HEK293 (cell line): ENCODE data around the gene INHBA.

Experiments
- CTCF ChIA-PET: fragments of 350-600 bp; formaldehyde crosslinking; extraction: SDS; loops from one replicate; lab custom pipeline; 2021; ENCODE audit warnings: antibody characterized with exemption; lab: Yijun Ruan, JAX
- POLR2A ChIA-PET: fragments of 300-600 bp; formaldehyde crosslinking; extraction: SDS; loops from one replicate; lab custom pipeline; 2020; ENCODE audit warnings: antibody characterized with exemption, inconsistent platforms; lab: Yijun Ruan, JAX
- H3K27ac ChIP-seq: fragments of 200-500 bp; sonication (Bioruptor generic); 2 replicates; pipeline ENCODE4 v1.5.1; 2014; ENCODE audit warnings: low read depth, low read length, control low read depth, inconsistent platforms; ENCODE audit errors: extremely low read depth
- H3K36me3 ChIP-seq, 2 experiments: fragments of 200-500 bp in 1 of 2; sonication (Bioruptor generic) in 1 of 2; 1 replicate in 1 of 2; 2 replicates in 1 of 2; pipeline ENCODE4 v1.5.1; 2014 to 2017; ENCODE audit warnings: inconsistent platforms in 2 of 2, low read length in 2 of 2; ENCODE audit not compliant: control insufficient read depth in 2 of 2, insufficient read depth in 1 of 2
- H3K4me1 ChIP-seq: fragments of 200-500 bp; sonication (Bioruptor generic); 2 replicates; pipeline ENCODE4 v1.5.1; 2014; ENCODE audit warnings: mild to moderate bottlenecking, low read length, inconsistent platforms; ENCODE audit not compliant: control insufficient read depth, insufficient read depth
- H3K4me3 ChIP-seq: 2 replicates; pipeline ENCODE4 v1.5.1; 2011; ENCODE audit warnings: low read depth, mild to moderate bottlenecking, control low read depth, low read length, moderate library complexity
- H3K9me3 ChIP-seq: fragments of 200-500 bp; sonication (Bioruptor generic); 2 replicates; pipeline ENCODE4 v1.5.1; 2014; ENCODE audit warnings: low read depth, low read length, inconsistent platforms; ENCODE audit not compliant: control insufficient read depth, insufficient read depth
- GFI1B ChIP-seq: fragments of 450-650 bp; formaldehyde crosslinking; IDR thresholded peaks from 2 replicates; pipeline ENCODE4 v1.5.1; 2016; ENCODE audit warnings: missing biosample characterization, missing genetic modification characterization
- PRDM1 ChIP-seq: fragments of 450-650 bp; formaldehyde crosslinking; IDR thresholded peaks from 2 replicates; pipeline ENCODE4; 2016; ENCODE audit warnings: missing biosample characterization, missing genetic modification characterization
- SCRT2 ChIP-seq: fragments of 450-650 bp; formaldehyde crosslinking; IDR thresholded peaks from 2 replicates; pipeline ENCODE4 v1.5.1; 2016; ENCODE audit warnings: missing biosample characterization, missing genetic modification characterization
- YY2 ChIP-seq: fragments of 450-650 bp; formaldehyde crosslinking; IDR thresholded peaks from 2 replicates; pipeline ENCODE4 v1.5.1; 2016; ENCODE audit warnings: missing biosample characterization, missing genetic modification characterization
- ZBTB21 ChIP-seq: fragments of 450-650 bp; formaldehyde crosslinking; IDR thresholded peaks from 2 replicates; pipeline ENCODE4 v1.5.1; 2017; ENCODE audit warnings: missing biosample characterization, missing genetic modification characterization
- ZBTB7A ChIP-seq: fragments of 450-650 bp; formaldehyde crosslinking; IDR thresholded peaks from 2 replicates; pipeline ENCODE4 v1.5.1; 2016; ENCODE audit warnings: low read depth, missing biosample characterization, missing genetic modification characterization
- ZNF335 ChIP-seq: fragments of 450-650 bp; formaldehyde crosslinking; conservative IDR thresholded peaks from 2 replicates; pipeline ENCODE4 v1.5.1; 2016; ENCODE audit warnings: missing biosample characterization, missing genetic modification characterization
- ZNF391 ChIP-seq: fragments of 450-650 bp; formaldehyde crosslinking; IDR thresholded peaks from 2 replicates; pipeline ENCODE4 v1.5.1; 2016; ENCODE audit warnings: low read depth, missing biosample characterization, missing genetic modification characterization, borderline replicate concordance
- ZNF394 ChIP-seq: fragments of 450-650 bp; formaldehyde crosslinking; IDR thresholded peaks from 2 replicates; pipeline ENCODE4 v1.5.1; 2016; ENCODE audit warnings: missing biosample characterization, missing genetic modification characterization, mild to moderate bottlenecking, moderate library complexity, borderline replicate concordance
- ZNF48 ChIP-seq: fragments of 450-650 bp; formaldehyde crosslinking; IDR thresholded peaks from 2 replicates; pipeline ENCODE4 v1.5.1; 2016; ENCODE audit warnings: missing biosample characterization, missing genetic modification characterization
- ZNF549 ChIP-seq: fragments of 450-650 bp; IDR thresholded peaks from 2 replicates; pipeline ENCODE4 v1.5.1; 2018; ENCODE audit warnings: missing biosample characterization, missing genetic modification characterization, mild to moderate bottlenecking, inconsistent platforms, moderate library complexity
- ZNF558 ChIP-seq: fragments of 450-650 bp; formaldehyde crosslinking; IDR thresholded peaks from 2 replicates; pipeline ENCODE4 v1.5.1; 2016; ENCODE audit warnings: missing biosample characterization, missing genetic modification characterization
- ZNF560 ChIP-seq: fragments of 450-650 bp; formaldehyde crosslinking; IDR thresholded peaks from 2 replicates; pipeline ENCODE4 v1.5.1; 2017; ENCODE audit warnings: missing biosample characterization, missing genetic modification characterization, borderline replicate concordance
- ZNF561 ChIP-seq: fragments of 450-650 bp; IDR thresholded peaks from 2 replicates; pipeline ENCODE4 v1.5.1; 2018; ENCODE audit warnings: missing biosample characterization, missing genetic modification characterization, borderline replicate concordance
- ZNF600 ChIP-seq: fragments of 450-650 bp; formaldehyde crosslinking; IDR thresholded peaks from 2 replicates; pipeline ENCODE4 v1.5.1; 2016; ENCODE audit warnings: missing biosample characterization, missing genetic modification characterization
- ZNF654 ChIP-seq: fragments of 450-650 bp; formaldehyde crosslinking; IDR thresholded peaks from 2 replicates; pipeline ENCODE4 v1.5.1; 2016; ENCODE audit warnings: low read depth, missing biosample characterization, missing genetic modification characterization
- ZNF692 ChIP-seq: fragments of 450-650 bp; formaldehyde crosslinking; IDR thresholded peaks from 2 replicates; pipeline ENCODE4 v1.5.1; 2016; ENCODE audit warnings: missing biosample characterization, missing genetic modification characterization
- ZNF701 ChIP-seq: fragments of 450-650 bp; formaldehyde crosslinking; IDR thresholded peaks from 2 replicates; pipeline ENCODE4 v1.5.1; 2016; ENCODE audit warnings: missing biosample characterization, missing genetic modification characterization
- ZNF776 ChIP-seq: fragments of 450-650 bp; formaldehyde crosslinking; IDR thresholded peaks from 2 replicates; pipeline ENCODE4 v1.5.0; 2017; ENCODE audit warnings: missing biosample characterization, missing genetic modification characterization, borderline replicate concordance
- ZSCAN4 ChIP-seq: fragments of 450-650 bp; formaldehyde crosslinking; IDR thresholded peaks from 2 replicates; pipeline ENCODE4 v1.5.1; 2017; ENCODE audit warnings: missing biosample characterization, missing genetic modification characterization
- ZXDB ChIP-seq: fragments of 450-650 bp; formaldehyde crosslinking; IDR thresholded peaks from 2 replicates; pipeline ENCODE4 v1.5.1; 2016; ENCODE audit warnings: missing biosample characterization, missing genetic modification characterization
- TF ChIP-seq, protein P1 (sequence below): fragments of 450-650 bp; formaldehyde crosslinking; conservative IDR thresholded peaks from 2 replicates; pipeline ENCODE4 v1.5.1; 2016; ENCODE audit warnings: low read depth, missing biosample characterization, missing genetic modification characterization

Gene INHBA

DNA sequence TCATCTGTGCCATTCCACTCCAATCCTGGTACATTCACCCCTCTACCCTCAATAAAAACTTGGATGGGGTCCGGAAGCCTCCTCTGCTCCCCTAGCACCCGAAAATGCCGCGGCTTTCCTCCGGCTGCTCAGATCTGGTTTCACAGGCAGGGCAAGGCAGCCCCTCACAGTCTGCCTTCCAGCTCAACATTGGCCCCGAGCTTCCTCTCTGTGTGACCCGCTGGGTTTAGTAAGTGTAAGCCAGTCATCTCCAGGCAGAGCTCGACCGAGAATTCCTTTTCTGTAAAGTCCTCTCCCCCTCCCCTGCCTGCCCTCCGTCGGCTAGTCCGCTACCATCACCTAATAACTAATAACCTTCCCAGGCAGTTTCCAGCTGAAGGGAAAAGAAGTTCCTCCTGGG, 3.4 kb downstream of the INHBA start:
- peak; percentile 22; the same call in 1 of the 2 replicates for TF ChIP-seq ZNF335 (tag by site-specific recombination)
- TF ChIP-seq ZNF560: no peak
- Histone ChIP-seq H3K36me3 (no peaks in the 10 kb centered on the region), H3K27ac (no peak overlapping the region), H3K4me1 (peaks cover 17% of the 10 kb centered on the region), H3K4me3 (no peak overlapping the region), H3K9me3 (no peaks in the 10 kb centered on the region)
- POLR2A ChIA-PET: no interaction called here
- CTCF ChIA-PET: interaction anchor here (1.5 kb wide), 1 partner anchor 11 kb away, joined by 6 read pairs; no protein-coding TSS in a partner anchor

- no peak overlapping the region for H3K4me3 ChIP-seq
- peaks cover 17% of the 10 kb centered on the region for H3K4me1 ChIP-seq
- TF ChIP-seq ZBTB7A (tag by site-specific recombination) (no peak), SCRT2 (tag by site-specific recombination) (peak; percentile 64), ZNF558 (tag by site-specific recombination) (no peak), ZSCAN4 (tag by site-specific recombination) (no peak), ZNF549 (no peak), PRDM1 (no peak), GFI1B (tag by site-specific recombination) (no peak), ZNF48 (tag by site-specific recombination) (no peak), ZNF701 (no peak)
- no peaks in the 10 kb centered on the region for H3K36me3 ChIP-seq
- CTCF ChIA-PET: interaction anchor here (1.3 to 1.5 kb wide), 2 partner anchors 12 to 696 kb away, joined by 3 to 6 read pairs; no protein-coding TSS in a partner anchor
- no peaks in the 10 kb centered on the region for H3K9me3 ChIP-seq
- POLR2A ChIA-PET: no interaction called here
- no peak overlapping the region for H3K27ac ChIP-seq
Observed at GRCh38 chr7:41698726-41699125, 4.2 kb downstream of the INHBA start.

DNA sequence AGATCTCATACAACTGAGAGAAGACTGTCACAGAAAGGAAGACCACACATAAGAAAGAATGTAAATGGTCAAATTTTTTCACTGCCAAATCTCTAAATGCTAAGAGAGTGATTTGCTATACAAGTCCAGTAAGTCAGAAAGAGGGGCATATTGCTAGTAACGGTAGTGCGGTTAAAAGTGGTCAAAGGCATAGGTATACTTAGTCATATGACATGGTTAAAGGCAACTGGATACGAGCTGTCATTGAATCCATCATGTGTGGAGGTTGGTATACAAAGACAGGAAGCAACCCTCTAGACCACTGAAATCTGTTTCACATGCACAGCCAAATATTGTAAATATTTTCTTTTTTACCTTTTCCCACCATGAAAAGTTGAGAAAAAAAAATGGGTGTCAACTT, 4.8 kb downstream of the INHBA start:
- ChIA-PET POLR2A (no interaction called here), CTCF (interaction anchor here (1.3 kb wide), 1 partner anchor 695 kb away, joined by 3 read pairs; no protein-coding TSS in a partner anchor)
- H3K36me3 ChIP-seq: no peaks in the 10 kb centered on the region
- H3K4me3 ChIP-seq: no peak overlapping the region
- TF ChIP-seq YY2: no peak
- H3K4me1 ChIP-seq: peaks cover 19% of the 10 kb centered on the region
- H3K27ac ChIP-seq: no peak overlapping the region
- H3K9me3 ChIP-seq: no peaks in the 10 kb centered on the region

- POLR2A ChIA-PET: interaction anchor here (0.6 kb wide), 1 partner anchor 290 kb away, joined by 5 read pairs; no protein-coding TSS in a partner anchor
- CTCF ChIA-PET: interaction anchor here (0.6 to 3.4 kb wide), 26 partner anchors 9 to 1935 kb away, joined by 3 to 18 read pairs (median 3); no protein-coding TSS in a partner anchor
- H3K27ac ChIP-seq: no peak overlapping the region; the same call in 1 of the 2 replicates
- no peaks in the 10 kb centered on the region for H3K36me3 ChIP-seq
- H3K9me3 ChIP-seq: no peaks in the 10 kb centered on the region
- H3K4me3 ChIP-seq: peak overlapping the region; percentile 33
- peaks cover 3% of the 10 kb centered on the region; the same call in 1 of the 2 replicates for H3K4me1 ChIP-seq
- TF ChIP-seq ZNF561 (tag by site-specific recombination) (peak; percentile 27; the same call in 1 of the 2 replicates), ZNF692 (tag by site-specific recombination) (0 out of 2 replicates have a peak, but pooled peaks have one; percentile 17), ZNF391 (tag by site-specific recombination) (0 out of 2 replicates have a peak, but pooled peaks have one; percentile 12), ZNF600 (tag by site-specific recombination) (0 out of 2 replicates have a peak, but pooled peaks have one; percentile 36), ZNF335 (tag by site-specific recombination) (peak; percentile 90), ZNF654 (tag by site-specific recombination) (peak; percentile 69), ZNF776 (tag by site-specific recombination) (no peak), ZBTB21 (tag by site-specific recombination) (0 out of 2 replicates have a peak, but pooled peaks have one; percentile 45), ZXDB (tag by site-specific recombination) (peak; percentile 34; the same call in 1 of the 2 replicates), ZNF394 (no peak)
- TF ChIP-seq, protein P1, sequence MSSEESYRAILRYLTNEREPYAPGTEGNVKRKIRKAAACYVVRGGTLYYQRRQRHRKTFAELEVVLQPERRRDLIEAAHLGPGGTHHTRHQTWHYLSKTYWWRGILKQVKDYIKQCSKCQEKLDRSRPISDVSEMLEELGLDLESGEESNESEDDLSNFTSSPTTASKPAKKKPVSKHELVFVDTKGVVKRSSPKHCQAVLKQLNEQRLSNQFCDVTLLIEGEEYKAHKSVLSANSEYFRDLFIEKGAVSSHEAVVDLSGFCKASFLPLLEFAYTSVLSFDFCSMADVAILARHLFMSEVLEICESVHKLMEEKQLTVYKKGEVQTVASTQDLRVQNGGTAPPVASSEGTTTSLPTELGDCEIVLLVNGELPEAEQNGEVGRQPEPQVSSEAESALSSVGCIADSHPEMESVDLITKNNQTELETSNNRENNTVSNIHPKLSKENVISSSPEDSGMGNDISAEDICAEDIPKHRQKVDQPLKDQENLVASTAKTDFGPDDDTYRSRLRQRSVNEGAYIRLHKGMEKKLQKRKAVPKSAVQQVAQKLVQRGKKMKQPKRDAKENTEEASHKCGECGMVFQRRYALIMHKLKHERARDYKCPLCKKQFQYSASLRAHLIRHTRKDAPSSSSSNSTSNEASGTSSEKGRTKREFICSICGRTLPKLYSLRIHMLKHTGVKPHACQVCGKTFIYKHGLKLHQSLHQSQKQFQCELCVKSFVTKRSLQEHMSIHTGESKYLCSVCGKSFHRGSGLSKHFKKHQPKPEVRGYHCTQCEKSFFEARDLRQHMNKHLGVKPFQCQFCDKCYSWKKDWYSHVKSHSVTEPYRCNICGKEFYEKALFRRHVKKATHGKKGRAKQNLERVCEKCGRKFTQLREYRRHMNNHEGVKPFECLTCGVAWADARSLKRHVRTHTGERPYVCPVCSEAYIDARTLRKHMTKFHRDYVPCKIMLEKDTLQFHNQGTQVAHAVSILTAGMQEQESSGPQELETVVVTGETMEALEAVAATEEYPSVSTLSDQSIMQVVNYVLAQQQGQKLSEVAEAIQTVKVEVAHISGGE (tag by site-specific recombination): peak; percentile 88
Observed at GRCh38 chr7:41696323-41696916, 6.5 kb downstream of the INHBA start.
